Stimulated activated CD4-positive, alpha-beta T cell treated with anti-CD3 and anti-CD28 coated beads, Interleukin-4, amount 100 ng/mL, for 1 hour (primary cell): ENCODE results near the gene RNF32.
"Not testable (repeated sequence)": the region's sequence is repeated elsewhere in the genome, so short reads cannot be mapped to it uniquely, and the experiment has no call there.

Source experiments
- DNase-seq: peaks from one replicate; pipeline ENCODE4 v3.0.0-alpha.2; 2020

Gene RNF32

GRCh38 chr7:156676263-156676662, 35.7 kb downstream of the RNF32 start:
- DNase-seq: no peak

DNA sequence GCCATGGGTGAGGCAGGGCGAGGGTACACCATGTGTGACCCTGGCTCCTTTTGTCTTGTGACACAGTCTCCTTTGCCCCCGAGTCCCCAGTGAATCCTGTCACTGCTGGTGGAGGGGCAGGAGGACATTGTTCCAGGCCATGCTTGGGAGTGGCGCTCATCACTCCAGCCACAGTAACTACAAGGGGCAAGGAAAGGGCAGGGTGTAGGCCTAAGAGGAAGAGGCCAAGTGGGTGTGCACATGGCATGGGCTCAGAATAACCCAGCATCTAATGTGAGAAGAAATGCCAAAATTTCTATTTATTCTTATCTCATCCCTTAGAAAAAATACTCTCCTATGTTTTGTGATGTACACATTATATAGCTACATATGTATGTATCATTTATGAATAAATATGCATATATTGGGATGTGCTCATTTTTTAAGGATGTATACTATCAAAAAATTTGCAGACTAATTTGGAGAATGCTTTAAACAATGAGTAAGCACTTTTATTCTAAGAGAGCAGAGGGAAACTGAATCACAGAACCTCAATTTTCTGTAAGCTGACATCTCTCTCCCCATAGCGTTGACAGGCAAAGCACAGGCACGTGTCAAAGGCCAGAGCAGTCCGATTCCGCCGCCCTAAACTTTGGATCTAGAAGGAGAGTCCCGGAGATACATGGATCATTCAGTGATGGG, 36.9 kb downstream of the RNF32 start:
- DNase-seq: no peak

- DNase-seq: no peak
Observed at GRCh38 chr7:156680281-156680680, 39.7 kb downstream of the RNF32 start.

- no peak for DNase-seq
Observed at GRCh38 chr7:156682928-156683327, 42.4 kb downstream of the RNF32 start.

DNA sequence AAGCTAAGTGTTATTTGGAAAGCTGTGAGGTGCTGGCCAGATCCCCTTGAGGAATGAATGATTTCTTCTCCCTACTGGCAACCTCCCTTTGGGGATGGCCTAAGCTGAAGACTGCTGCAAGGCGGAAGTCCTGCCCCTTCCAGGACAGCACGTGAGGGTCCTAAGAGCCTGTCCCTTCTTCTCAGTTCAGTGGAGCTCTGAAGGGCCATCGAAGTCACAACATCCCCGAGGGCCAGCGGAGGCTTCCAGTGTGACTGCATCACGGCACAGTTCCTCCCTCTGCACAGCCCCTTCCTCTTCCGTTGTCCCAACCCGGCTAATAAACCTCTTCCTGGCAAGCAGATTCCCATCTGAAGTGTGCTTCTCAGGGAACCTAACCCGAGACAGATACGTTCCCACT, 43.7 kb downstream of the RNF32 start:
- no peak for DNase-seq

DNA sequence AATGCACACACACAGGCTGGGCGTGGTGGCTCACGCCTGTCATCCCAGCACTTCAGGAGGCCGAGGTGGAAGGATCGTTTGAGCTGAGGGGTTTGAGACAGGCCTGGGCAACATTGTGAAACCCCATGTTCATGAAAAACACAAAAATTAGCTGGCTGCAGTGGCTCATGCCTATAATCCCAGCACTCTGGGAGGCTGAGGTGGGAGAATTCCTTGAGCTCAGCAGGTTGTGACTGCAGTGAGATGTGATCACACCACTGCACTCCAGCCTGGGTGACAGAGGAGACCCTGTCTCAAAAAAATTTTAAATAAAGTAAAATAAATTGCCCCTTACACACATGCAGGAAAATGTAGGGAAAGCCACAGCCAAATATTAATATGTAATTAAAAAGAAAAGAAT, 44.1 kb downstream of the RNF32 start:
- DNase-seq: no peak

GRCh38 chr7:156691764-156692163, 51.2 kb downstream of the RNF32 start:
- no peak for DNase-seq

DNA sequence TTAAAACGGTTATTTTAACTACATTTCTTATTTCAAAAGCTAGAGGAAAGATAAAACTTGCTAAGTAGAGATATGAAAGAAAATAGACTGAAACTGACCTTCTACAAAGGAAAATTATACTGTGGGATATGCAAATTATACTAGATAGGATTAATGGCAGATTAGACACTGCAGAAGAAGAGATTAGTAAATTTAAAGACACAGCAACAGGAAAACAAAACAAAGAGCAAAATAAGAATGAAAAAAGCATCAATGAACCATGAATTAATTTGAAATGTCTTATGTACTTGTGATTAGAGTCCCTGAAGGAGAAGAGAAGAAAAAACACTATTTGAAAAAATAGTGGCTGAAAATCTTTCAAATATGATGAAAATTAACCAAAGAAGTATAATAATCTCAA, 52.3 kb downstream of the RNF32 start:
- DNase-seq: no peak

GRCh38 chr7:156693627-156694026, 53.1 kb downstream of the RNF32 start:
- no peak for DNase-seq

GRCh38 chr7:156697283-156697682, 56.7 kb downstream of the RNF32 start:
- DNase-seq: not testable (repeated sequence)

- DNase-seq: not testable (repeated sequence)
Observed at GRCh38 chr7:156698512-156698911, 57.9 kb downstream of the RNF32 start.

DNA sequence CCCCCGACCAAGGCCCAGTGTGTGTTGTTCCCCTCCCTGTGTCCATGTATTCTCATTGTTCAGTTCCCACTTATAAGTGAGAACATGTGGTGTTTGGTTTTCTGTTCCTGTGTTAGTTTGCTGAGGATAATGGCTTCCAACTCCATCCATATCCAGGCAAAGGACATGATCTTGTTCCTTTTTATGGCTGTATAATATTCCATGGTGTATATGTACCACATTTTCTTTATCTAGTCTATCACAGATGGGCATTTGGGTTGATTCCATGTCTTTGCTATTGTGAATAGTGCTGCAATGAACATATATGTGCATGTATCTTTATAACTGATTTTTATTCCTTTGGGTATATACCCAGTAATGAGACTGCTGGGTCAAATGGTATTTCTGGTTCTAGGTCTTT, 61.2 kb downstream of the RNF32 start:
- DNase-seq: not testable (repeated sequence)

DNA sequence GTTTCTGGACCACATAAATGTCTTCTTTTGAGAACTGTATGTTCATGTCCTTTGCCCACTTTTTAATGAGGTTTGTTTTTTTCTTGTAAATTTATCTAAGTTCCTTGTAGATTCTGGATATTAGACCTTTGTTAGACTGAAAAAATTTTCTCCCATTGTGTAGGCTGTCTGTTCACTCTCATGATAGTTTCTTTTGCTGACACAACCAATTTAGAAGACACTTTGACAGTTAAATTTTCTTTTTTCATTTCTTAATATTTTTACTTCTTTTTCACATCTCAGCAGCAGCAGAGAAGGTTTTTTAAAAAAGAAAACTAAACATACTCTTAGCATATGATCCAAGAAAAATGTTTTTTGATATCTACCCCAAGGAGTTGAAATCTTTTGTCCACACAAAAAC, 61.8 kb downstream of the RNF32 start:
- DNase-seq: no peak

DNA sequence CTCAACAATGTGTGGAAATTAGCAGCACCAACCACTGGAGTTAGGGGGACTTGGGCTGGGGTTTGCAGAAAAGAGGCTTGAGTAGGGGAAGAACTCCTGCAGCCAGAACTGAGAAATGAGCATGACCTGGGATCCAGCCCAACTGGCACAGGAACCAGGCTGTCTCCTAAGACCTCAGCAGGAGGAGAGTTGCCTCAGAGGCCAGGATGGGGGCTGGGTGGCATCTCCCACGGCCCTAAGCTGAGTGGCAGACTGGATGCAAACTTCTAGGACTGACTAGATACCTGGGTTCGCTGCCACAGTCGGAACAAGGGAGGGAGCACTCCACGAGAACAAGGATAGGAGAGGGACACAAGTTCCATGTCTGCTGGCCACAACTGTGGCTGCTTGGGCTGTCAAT, 62.6 kb downstream of the RNF32 start:
- DNase-seq: no peak

GRCh38 chr7:156703773-156704482, 63.4 kb downstream of the RNF32 start:
- no peak for DNase-seq

- no peak for DNase-seq
Observed at GRCh38 chr7:156722043-156722826, 81.7 kb downstream of the RNF32 start.

DNA sequence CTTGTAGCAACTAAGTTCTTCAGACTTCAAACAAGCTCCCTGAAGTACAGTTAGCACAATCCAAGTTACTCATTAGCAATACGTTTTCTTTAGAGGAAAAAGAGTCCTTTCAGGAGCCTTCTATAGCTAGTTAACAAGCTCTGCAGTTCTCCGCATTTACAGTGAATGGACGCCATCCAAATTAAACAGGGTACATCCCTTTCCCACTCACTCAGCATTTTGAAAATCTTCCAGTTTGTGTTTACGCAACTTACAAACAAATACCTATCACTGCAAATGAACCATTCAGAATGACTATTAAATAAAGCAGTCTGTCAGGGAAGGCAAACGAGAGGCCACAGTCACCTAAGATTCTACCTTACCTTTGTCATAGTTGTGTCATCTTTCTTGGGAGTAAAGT, 84.5 kb downstream of the RNF32 start:
- DNase-seq: no peak

GRCh38 chr7:156725936-156726335, 85.4 kb downstream of the RNF32 start:
- no peak for DNase-seq
